Keratinocyte (primary cell): ENCODE data around the gene PIP4K2C.

Experiments
- CTCF ChIP-seq, 3 experiments: IDR thresholded peaks in 1 of 3; conservative IDR thresholded peaks in 1 of 3; optimal IDR thresholded peaks in 1 of 3; 2 replicates in 2 of 3; 3 replicates in 1 of 3; pipeline versions ENCODE3 to v1.5.1; 2011; ENCODE audit warnings: low read length in 3 of 3, mild to moderate bottlenecking in 3 of 3, moderate library complexity in 2 of 3, control low read depth in 1 of 3, inconsistent platforms in 1 of 3; ENCODE audit not compliant: insufficient read depth in 2 of 3; ENCODE audit errors: extremely low read depth in 1 of 3
- EZH2 ChIP-seq: IDR thresholded peaks from one replicate; pipeline ENCODE4 v1.6.1; 2012; ENCODE audit warnings: inconsistent platforms, mild to moderate bottlenecking, low read length, moderate library complexity

DNA sequence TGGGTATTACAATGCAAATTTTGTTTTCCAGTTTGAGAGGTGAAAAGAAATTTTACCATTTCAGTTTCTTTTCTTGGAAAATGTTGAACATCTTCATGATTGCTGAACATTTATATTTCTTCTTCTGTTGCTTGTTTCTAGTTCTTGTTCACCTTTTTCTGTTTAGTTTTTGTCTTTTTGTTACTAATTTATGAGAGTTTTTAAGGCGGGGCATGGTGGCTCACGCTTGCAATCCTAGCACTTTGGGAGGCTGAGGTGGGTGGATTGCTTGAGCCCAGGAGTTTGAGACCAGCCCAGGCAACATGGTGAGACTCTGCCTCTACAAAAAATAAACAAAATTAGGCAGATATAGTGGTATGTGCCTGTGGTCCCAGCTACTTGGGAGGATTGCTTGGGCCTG, 30.5 kb upstream of the PIP4K2C start:
- TF ChIP-seq CTCF (optimal IDR thresholded peaks at IDR 0.05 in 1 of 3, IDR thresholded peaks at IDR 0.05 in 1 of 3, conservative IDR thresholded peaks at IDR 0.05 in 1 of 3; ENCODE audit: extremely low read depth in 1 of 3, insufficient read depth in 2 of 3, low read length in 3 of 3) (no peak), EZH2 (no peak)
